ENCODE data around the gene CARNS1.
A peak's percentile ranks its signal among the peaks of the same experiment; 100 is the strongest.

Gene CARNS1

DNA sequence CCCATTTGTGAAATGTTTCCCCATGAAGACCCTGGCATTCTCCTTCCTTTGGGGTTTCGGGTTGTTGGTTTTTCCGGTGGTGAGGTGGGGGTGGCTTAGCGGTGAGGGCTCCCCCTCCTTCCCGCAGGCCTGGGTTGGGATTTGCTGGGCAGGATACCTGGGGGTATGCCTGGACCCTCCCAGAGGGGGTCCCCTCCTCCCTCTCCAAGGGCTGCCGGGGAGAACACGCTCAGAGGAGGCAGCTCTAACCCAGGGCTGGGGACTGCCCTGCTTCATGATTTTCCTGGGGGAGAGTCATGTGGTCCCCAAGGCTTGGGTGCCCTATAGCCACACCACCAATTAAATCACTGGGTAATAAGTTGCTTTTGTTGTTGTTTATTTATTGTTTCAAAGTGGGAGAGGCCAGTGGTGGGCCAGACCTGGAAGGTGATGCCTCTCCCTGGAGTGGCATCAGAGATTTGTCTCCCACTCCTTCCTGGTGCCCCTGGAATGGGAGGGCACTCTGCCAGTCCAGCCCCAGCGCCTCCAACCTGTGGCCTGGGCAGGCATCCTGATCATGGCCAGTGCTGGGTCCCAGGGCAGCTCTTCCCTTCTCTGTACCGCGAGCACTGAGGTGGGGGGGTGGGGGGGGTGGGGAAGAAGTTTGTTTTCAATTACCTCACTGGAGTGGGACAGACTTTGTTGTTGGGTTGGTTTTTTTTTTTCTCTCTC is 40.8 kb upstream of the CARNS1 start:
- Histone ChIP-seq H3K9me3 (ENCODE audit: insufficient read depth, low read depth, low read length) (no peaks in the 10 kb centered on the region), H2AFZ (ENCODE audit: low read length) (no peak overlapping the region), H3K9me2 (replicated peaks; ENCODE audit: low read depth, low read length) (no peaks in the 10 kb centered on the region), H3K36me3 (ENCODE audit: insufficient read depth, low read length) (no peaks in the 10 kb centered on the region), H3K4me1 (ENCODE audit: insufficient read depth, low read length, poor library complexity, severe bottlenecking) (peaks cover 45% of the 10 kb centered on the region), H3K4me3 (ENCODE audit: low read length, poor library complexity, severe bottlenecking) (peak overlapping the region; percentile 90), H3K9ac (ENCODE audit: low read depth, low read length, poor library complexity, severe bottlenecking) (peak overlapping the region; percentile 75), H3K4me2 (ENCODE audit: low read depth, low read length, poor library complexity, severe bottlenecking) (peak overlapping the region; percentile 95), H3K27me3 (ENCODE audit: insufficient read depth, low read length, poor library complexity, severe bottlenecking) (no peaks in the 10 kb centered on the region), H3K79me2 (ENCODE audit: insufficient read depth, low read length) (peaks cover 4% of the 10 kb centered on the region; the same call in 1 of the 2 replicates), H3F3A (ENCODE audit: low read depth) (no peaks in the 10 kb centered on the region), H4K20me1 (ENCODE audit: insufficient read depth, low read length, poor library complexity, severe bottlenecking) (no peaks in the 10 kb centered on the region)
- no peak for TF ChIP-seq EZH2phosphoT487 (IDR thresholded peaks at IDR 0.05; ENCODE audit: borderline replicate concordance)
- no peak for TF ChIP-seq CTCF (conservative IDR thresholded peaks at IDR 0.05; ENCODE audit: low read length)

- no peak overlapping the region for H3K4me2 ChIP-seq (ENCODE audit: low read depth, low read length, poor library complexity, severe bottlenecking)
- no peak overlapping the region for H3K4me3 ChIP-seq (ENCODE audit: low read length, poor library complexity, severe bottlenecking)
- H3F3A ChIP-seq (ENCODE audit: low read depth): no peaks in the 10 kb centered on the region
- H3K36me3 ChIP-seq (ENCODE audit: insufficient read depth, low read length): no peaks in the 10 kb centered on the region
- H3K9me3 ChIP-seq (ENCODE audit: insufficient read depth, low read depth, low read length): no peaks in the 10 kb centered on the region
- no peaks in the 10 kb centered on the region for H4K20me1 ChIP-seq (ENCODE audit: insufficient read depth, low read length, poor library complexity, severe bottlenecking)
- H3K27me3 ChIP-seq (ENCODE audit: insufficient read depth, low read length, poor library complexity, severe bottlenecking): no peaks in the 10 kb centered on the region
- TF ChIP-seq CTCF (conservative IDR thresholded peaks at IDR 0.05; ENCODE audit: low read length): no peak
- no peak for TF ChIP-seq EZH2phosphoT487 (IDR thresholded peaks at IDR 0.05; ENCODE audit: borderline replicate concordance)
- peaks cover 4% of the 10 kb centered on the region; the same call in 1 of the 2 replicates for H3K79me2 ChIP-seq (ENCODE audit: insufficient read depth, low read length)
- H3K4me1 ChIP-seq (ENCODE audit: insufficient read depth, low read length, poor library complexity, severe bottlenecking): peaks cover 41% of the 10 kb centered on the region
- H3K9ac ChIP-seq (ENCODE audit: low read depth, low read length, poor library complexity, severe bottlenecking): no peak overlapping the region
- H2AFZ ChIP-seq (ENCODE audit: low read length): no peak overlapping the region
- H3K9me2 ChIP-seq (replicated peaks; ENCODE audit: low read depth, low read length): no peaks in the 10 kb centered on the region
These were observed 40.0 kb upstream of the CARNS1 start for GRCh38 chr11:67375320-67376055.

DNA sequence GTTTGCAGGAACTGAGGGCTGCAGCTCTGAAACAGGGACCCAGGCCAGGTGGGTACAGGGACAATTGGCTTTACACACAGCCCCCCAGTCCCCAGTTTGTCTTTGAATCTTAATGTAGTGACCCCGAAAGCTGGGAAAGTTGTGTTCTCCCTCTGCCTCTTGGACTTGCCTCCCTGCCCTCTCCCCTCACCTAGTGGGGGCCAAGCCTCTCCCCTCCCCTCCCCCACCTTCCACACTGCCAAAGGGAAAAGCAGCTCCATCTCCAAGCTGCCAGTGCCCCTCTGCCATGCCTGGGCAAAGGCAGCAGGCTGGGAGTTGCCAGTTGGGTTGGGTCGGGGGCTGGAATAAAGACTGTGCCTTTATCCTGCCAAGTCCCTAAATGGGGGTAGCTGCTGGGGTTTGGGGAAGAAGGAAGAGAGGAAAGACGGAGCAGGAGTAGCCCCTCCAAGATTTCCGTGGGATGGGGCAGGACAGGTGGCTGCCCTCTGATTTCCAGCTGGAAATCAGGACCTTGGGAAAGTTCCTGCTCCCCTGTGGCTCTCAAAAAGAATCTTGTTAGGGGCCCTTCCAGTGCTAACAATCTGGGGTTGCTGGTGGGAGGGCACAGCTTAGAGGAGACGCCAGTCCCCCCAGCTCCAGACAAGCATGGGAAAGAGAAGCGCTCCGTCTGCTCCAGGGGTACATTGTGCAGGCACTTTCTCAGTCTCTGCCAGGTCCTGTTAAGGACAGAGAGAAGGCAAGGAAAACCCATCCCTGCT is 39.2 kb upstream of the CARNS1 start:
- no peak overlapping the region for H3K4me2 ChIP-seq (ENCODE audit: low read depth, low read length, poor library complexity, severe bottlenecking)
- H3K4me3 ChIP-seq (ENCODE audit: low read length, poor library complexity, severe bottlenecking): no peak overlapping the region
- no peaks in the 10 kb centered on the region for H3K9me3 ChIP-seq (ENCODE audit: insufficient read depth, low read depth, low read length)
- H3K79me2 ChIP-seq (ENCODE audit: insufficient read depth, low read length): 0 out of 2 replicates have a peak, but pooled peaks cover 4% of the 10 kb centered on the region
- peaks cover 34% of the 10 kb centered on the region for H3K4me1 ChIP-seq (ENCODE audit: insufficient read depth, low read length, poor library complexity, severe bottlenecking)
- TF ChIP-seq CTCF (conservative IDR thresholded peaks at IDR 0.05; ENCODE audit: low read length) (no peak), EZH2phosphoT487 (IDR thresholded peaks at IDR 0.05; ENCODE audit: borderline replicate concordance) (no peak)
- no peaks in the 10 kb centered on the region for H3F3A ChIP-seq (ENCODE audit: low read depth)
- no peak overlapping the region for H2AFZ ChIP-seq (ENCODE audit: low read length)
- H4K20me1 ChIP-seq (ENCODE audit: insufficient read depth, low read length, poor library complexity, severe bottlenecking): no peaks in the 10 kb centered on the region
- no peak overlapping the region for H3K9ac ChIP-seq (ENCODE audit: low read depth, low read length, poor library complexity, severe bottlenecking)
- no peaks in the 10 kb centered on the region for H3K9me2 ChIP-seq (replicated peaks; ENCODE audit: low read depth, low read length)
- H3K36me3 ChIP-seq (ENCODE audit: insufficient read depth, low read length): no peaks in the 10 kb centered on the region
- H3K27me3 ChIP-seq (ENCODE audit: insufficient read depth, low read length, poor library complexity, severe bottlenecking): no peaks in the 10 kb centered on the region

Data from Loucy (cell line).